Astrocyte of the hippocampus (primary cell): ENCODE measurements around the gene PLCL1.
"Not testable (repeated sequence)": the region's sequence is repeated elsewhere in the genome, so short reads cannot be mapped to it uniquely, and the experiment has no call there.

Source experiments
- DNase-seq: peaks from one replicate; pipeline ENCODE4 v3.0.0; 2011; ENCODE audit warnings: low read depth, low spot score

PLCL1 gene

GRCh38 chr2:198173864-198174263 is 369.5 kb downstream of the PLCL1 start:
- DNase-seq, result no peak

- no peak for DNase-seq
These were observed 370.9 kb downstream of the PLCL1 start for GRCh38 chr2:198175271-198175670.

- no peak for DNase-seq
These were observed 372.6 kb downstream of the PLCL1 start for GRCh38 chr2:198177040-198177439.

GRCh38 chr2:198178766-198179165 is 374.4 kb downstream of the PLCL1 start:
- DNase-seq, result no peak

- no peak for DNase-seq
These were observed 381.9 kb downstream of the PLCL1 start for GRCh38 chr2:198186257-198186656.

- no peak for DNase-seq
These were observed 383.4 kb downstream of the PLCL1 start for GRCh38 chr2:198187841-198188240.

GRCh38 chr2:198188982-198189381 is 384.6 kb downstream of the PLCL1 start:
- no peak for DNase-seq

- DNase-seq, result no peak
These were observed 387.3 kb downstream of the PLCL1 start for GRCh38 chr2:198191651-198192050.

GRCh38 chr2:198196556-198196955 is 392.2 kb downstream of the PLCL1 start:
- not testable (repeated sequence) for DNase-seq
